BJ (cell line): ENCODE data around the gene MOCS2. TPM values are rescaled to one million over a fixed set of nuclear protein-coding genes. Genes with fewer than 3 reads are reported as not detected.

Experiments used
- CTCF ChIA-PET: fragments of 350-600 bp; formaldehyde crosslinking; extraction: SDS; loops from one replicate; lab custom pipeline; 2021; ENCODE audit warnings: antibody characterized with exemption, inconsistent platforms; lab: Yijun Ruan, JAX
- POLR2A ChIA-PET: fragments of 300-600 bp; sonication (Branson Sonifier 250); formaldehyde crosslinking; extraction: SDS; loops from one replicate; lab custom pipeline; 2021; ENCODE audit warnings: antibody characterized with exemption; lab: Charles Lee
- DNase-seq: peaks from one replicate; pipeline ENCODE4 v3.0.0-alpha.2; 2011; ENCODE audit warnings: low read depth
- H3K27me3 ChIP-seq: 2 replicates; pipeline ENCODE4 v1.6.0; 2011; ENCODE audit warnings: low read length; ENCODE audit not compliant: control insufficient read depth, insufficient read depth
- H3K36me3 ChIP-seq: 2 replicates; pipeline ENCODE4 v1.5.1; 2011; ENCODE audit warnings: low read length; ENCODE audit not compliant: control insufficient read depth, insufficient read depth
- H3K4me3 ChIP-seq: 2 replicates; pipeline ENCODE4 v1.5.1; 2011; ENCODE audit warnings: low read depth, mild to moderate bottlenecking, control low read depth, low read length
- CTCF ChIP-seq: IDR thresholded peaks from 2 replicates; pipeline ENCODE4 v1.5.1; 2011; ENCODE audit warnings: low read depth, mild to moderate bottlenecking, control low read depth, inconsistent platforms, low read length, moderate library complexity; ENCODE audit not compliant: insufficient read depth
- polyA plus RNA-seq: library from polyadenylated mRNA; depleted of rRNA; stranded (reverse); fragments of >200 nt; gene quantifications from 2 replicates; pipeline ENCODE4 v1.2.3, GENCODE V29; 2011

Gene MOCS2
- polyA plus RNA-seq, 1 experiment, result 22.2 TPM

- no peak overlapping the region for H3K4me3 ChIP-seq
- peaks cover 1% of the 10 kb centered on the region; the same call in 1 of the 2 replicates for H3K36me3 ChIP-seq
- no peak for DNase-seq
- ChIA-PET POLR2A (no interaction called here), CTCF (no interaction called here)
- no peaks in the 10 kb centered on the region for H3K27me3 ChIP-seq
- TF ChIP-seq CTCF, result no peak
Observed at GRCh38 chr5:53063176-53063575, 46.4 kb downstream of the MOCS2 start.

GRCh38 chr5:53059281-53059680 is 50.3 kb downstream of the MOCS2 start:
- H3K27me3 ChIP-seq, result no peaks in the 10 kb centered on the region
- CTCF ChIA-PET, result interaction anchor here (2.3 kb wide), 1 partner anchor 13 kb away, joined by 5 read pairs; no protein-coding TSS in a partner anchor
- H3K36me3 ChIP-seq, result no peaks in the 10 kb centered on the region
- POLR2A ChIA-PET, result no interaction called here
- TF ChIP-seq CTCF, result no peak
- no peak for DNase-seq
- H3K4me3 ChIP-seq, result no peak overlapping the region

- TF ChIP-seq CTCF, result no peak
- Histone ChIP-seq H3K4me3 (no peak overlapping the region), H3K27me3 (no peaks in the 10 kb centered on the region), H3K36me3 (peaks cover 2% of the 10 kb centered on the region; the same call in 1 of the 2 replicates)
- ChIA-PET CTCF (interaction anchor here (1.2 kb wide), 1 partner anchor 17 kb away, joined by 3 read pairs; no protein-coding TSS in a partner anchor), POLR2A (no interaction called here)
- DNase-seq, result no peak
Observed at GRCh38 chr5:53055365-53055764, 54.2 kb downstream of the MOCS2 start.

- no peak for DNase-seq
- CTCF ChIA-PET, result interaction anchor here (0.9 kb wide), 1 partner anchor 21 kb away, joined by 3 read pairs; no protein-coding TSS in a partner anchor
- TF ChIP-seq CTCF, result no peak
- H3K36me3 ChIP-seq, result peaks cover 2% of the 10 kb centered on the region; the same call in 1 of the 2 replicates
- no peaks in the 10 kb centered on the region for H3K27me3 ChIP-seq
- POLR2A ChIA-PET, result no interaction called here
- no peak overlapping the region for H3K4me3 ChIP-seq
Observed at GRCh38 chr5:53053364-53053763, 56.2 kb downstream of the MOCS2 start.

GRCh38 chr5:53052499-53052898 is 57.1 kb downstream of the MOCS2 start:
- Histone ChIP-seq H3K4me3 (no peak overlapping the region), H3K27me3 (no peaks in the 10 kb centered on the region), H3K36me3 (peaks cover 2% of the 10 kb centered on the region; the same call in 1 of the 2 replicates)
- CTCF ChIA-PET, result interaction anchor here (0.9 kb wide), 1 partner anchor 20 kb away, joined by 3 read pairs; no protein-coding TSS in a partner anchor
- DNase-seq, result no peak
- POLR2A ChIA-PET, result no interaction called here
- TF ChIP-seq CTCF, result no peak
